Activated CD8-positive, alpha-beta memory T cell treated with anti-CD3 and anti-CD28 coated beads for 36 hours (primary cell): ENCODE data around the gene SP3. TPM values are rescaled to one million over a fixed set of nuclear protein-coding genes. Genes with fewer than 3 reads are reported as not detected.
"Not testable (repeated sequence)": the region's sequence is repeated elsewhere in the genome, so short reads cannot be mapped to it uniquely, and the experiment has no call there.

Experiments used
- CTCF ChIA-PET: fragments of 350-600 bp; sonication (Branson Sonifier 250); formaldehyde crosslinking; loops from one replicate; lab custom pipeline; 2021; ENCODE audit warnings: antibody characterized with exemption; lab: Charles Lee
- POLR2A ChIA-PET: fragments of 350-600 bp; sonication (Branson Sonifier 250); formaldehyde crosslinking; loops from one replicate; lab custom pipeline; 2021; ENCODE audit warnings: antibody characterized with exemption; lab: Charles Lee
- total RNA-seq, 2 experiments: library from RNA; stranded (reverse); gene quantifications; one replicate each; pipeline ENCODE4 v1.2.3, GENCODE V29; 2021

SP3 gene
- total RNA-seq, 2 experiments from 2014 or later: 84.8 to 95.5 TPM

DNA sequence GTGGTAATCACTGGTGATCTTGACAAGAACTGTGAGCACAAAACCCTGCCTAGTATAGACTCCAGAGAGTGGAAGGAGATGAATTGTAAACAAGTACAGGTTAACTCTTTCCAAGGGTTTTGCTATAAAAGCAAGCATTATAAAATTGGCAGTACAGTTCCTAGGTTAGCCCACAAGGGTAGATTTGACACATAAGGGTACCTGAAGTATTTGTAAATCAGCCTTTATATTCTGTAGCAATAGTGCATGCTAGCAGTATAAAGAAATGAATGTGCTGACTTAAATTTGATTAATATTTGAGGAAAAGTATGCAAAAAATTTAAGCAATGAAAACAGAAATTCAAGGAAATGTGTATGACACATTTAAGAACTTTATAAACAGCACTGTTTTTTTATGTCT, 42.4 kb downstream of the SP3 start:
- POLR2A ChIA-PET: no interaction called here
- CTCF ChIA-PET: no interaction called here

- POLR2A ChIA-PET: no interaction called here
- CTCF ChIA-PET: no interaction called here
Measured at GRCh38 chr2:173922068-173922467, 43.1 kb downstream of the SP3 start.

GRCh38 chr2:173914055-173914927, 50.9 kb downstream of the SP3 start:
- ChIA-PET POLR2A (no interaction called here), CTCF (no interaction called here)

DNA sequence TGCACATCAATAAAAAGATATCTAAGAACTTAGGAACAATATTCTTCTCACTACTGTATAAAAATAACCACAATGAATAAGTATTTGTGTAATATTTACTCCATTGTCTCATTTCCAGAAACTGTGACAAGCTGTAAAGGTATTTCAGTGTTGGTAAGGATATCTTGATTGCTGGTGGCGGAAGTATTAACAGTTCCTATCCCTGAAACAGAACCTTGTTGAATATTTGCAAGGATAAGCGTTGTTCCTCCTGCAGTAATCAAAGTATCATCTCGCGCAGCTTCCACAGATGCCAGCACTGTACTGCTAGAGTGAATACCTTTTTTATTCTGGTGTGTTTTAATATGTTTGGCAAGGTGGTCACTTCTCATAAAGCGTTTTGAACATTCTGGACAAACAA, 55.3 kb downstream of the SP3 start:
- POLR2A ChIA-PET: no interaction called here

GRCh38 chr2:173906626-173907025, 58.5 kb downstream of the SP3 start:
- CTCF ChIA-PET: no interaction called here

More for the DNA sequence above, 55.3 kb downstream of the SP3 start:
- CTCF ChIA-PET: no interaction called here

DNA sequence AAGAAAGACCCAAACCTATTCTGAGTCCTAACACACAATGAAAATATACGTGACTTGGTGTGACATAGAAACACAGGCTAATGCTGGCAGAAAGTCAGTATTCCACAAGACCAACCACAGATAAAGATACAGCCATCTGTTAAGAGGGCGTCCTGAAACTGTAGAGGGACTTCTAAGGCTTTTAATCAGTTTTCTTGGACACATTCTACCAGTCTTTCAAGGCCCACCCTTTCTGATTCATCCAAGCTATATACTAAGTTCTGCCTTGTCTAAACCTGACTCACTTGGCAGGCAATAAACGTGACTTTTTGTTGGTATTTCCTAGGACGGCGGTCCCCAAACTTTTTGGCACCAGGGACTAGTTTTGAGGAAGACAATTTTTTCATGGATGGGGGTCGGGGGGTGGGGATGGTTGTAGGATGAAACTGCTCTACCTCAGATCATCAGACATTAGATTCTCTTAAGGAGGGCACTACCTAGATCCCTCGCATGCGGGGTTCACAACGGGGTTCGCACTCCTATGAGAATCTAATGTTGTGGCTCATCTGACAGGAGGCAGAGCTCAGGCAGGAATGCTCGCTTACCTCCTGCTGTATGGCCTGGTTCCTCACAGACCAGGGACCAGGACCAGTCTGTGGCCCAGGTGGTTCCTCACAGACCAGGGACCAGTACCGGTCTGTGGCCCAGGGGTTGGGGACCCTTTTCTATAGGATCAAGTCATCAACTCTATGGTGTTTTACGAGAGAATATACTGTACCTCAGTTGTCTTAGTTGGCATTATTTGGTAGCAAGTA, 61.4 kb downstream of the SP3 start:
- POLR2A ChIA-PET: no interaction called here
- CTCF ChIA-PET: no interaction called here

More at GRCh38 chr2:173906626-173907025, 58.5 kb downstream of the SP3 start:
- POLR2A ChIA-PET: no interaction called here

GRCh38 chr2:173898996-173899395, 66.2 kb downstream of the SP3 start:
- POLR2A ChIA-PET: no interaction called here
- CTCF ChIA-PET: no interaction called here

DNA sequence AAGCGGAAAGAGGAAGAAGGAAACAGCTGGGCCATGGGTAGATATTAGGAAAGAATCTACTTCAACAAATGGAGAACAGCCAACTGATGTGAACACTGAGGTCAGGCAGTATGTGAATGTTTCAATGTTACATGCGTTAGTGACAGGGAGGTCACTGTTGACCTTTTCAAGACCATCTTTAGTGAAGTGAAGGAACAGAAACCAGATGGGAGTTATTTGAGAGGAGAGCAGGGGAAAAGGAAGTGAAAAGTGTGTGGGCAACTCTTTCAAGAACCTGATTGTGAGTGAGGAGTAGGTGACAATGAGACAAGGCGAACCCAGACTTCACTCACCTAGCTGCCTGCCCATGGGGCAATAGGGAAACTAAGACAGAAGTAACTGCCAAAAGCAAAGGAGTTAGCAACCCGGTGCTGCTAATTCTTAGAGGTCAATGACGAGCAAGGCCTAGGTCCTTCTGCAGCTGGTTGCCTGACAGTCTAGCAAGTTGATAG, 67.0 kb downstream of the SP3 start:
- ChIA-PET CTCF (no interaction called here), POLR2A (no interaction called here)

GRCh38 chr2:173896755-173897154, 68.4 kb downstream of the SP3 start:
- CTCF ChIA-PET: no interaction called here
- POLR2A ChIA-PET: no interaction called here

DNA sequence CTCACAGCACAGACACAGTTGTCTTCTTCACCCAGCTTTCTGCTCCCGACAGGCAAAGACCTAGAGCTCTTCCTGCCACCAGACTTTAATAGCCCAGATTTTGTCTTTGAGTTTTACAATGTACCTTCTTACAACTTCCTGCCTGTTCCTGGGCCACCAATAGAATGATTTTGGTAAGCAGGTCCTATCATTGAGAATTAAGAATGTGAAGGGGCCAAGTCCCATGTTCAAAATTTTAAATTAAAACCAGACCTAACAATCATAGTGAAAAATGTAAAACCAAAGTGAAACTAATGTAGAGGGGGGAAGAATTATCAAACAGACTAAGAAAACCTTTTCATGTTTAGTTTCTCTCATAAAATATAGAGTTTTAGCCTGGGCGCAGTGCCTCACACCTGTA, 72.8 kb downstream of the SP3 start:
- ChIA-PET POLR2A (no interaction called here), CTCF (no interaction called here)

GRCh38 chr2:173891315-173892037, 73.7 kb downstream of the SP3 start:
- CTCF ChIA-PET: no interaction called here
- POLR2A ChIA-PET: no interaction called here

- POLR2A ChIA-PET, CTCF ChIA-PET: not testable (repeated sequence)
Measured at GRCh38 chr2:173889464-173889863, 75.7 kb downstream of the SP3 start.

DNA sequence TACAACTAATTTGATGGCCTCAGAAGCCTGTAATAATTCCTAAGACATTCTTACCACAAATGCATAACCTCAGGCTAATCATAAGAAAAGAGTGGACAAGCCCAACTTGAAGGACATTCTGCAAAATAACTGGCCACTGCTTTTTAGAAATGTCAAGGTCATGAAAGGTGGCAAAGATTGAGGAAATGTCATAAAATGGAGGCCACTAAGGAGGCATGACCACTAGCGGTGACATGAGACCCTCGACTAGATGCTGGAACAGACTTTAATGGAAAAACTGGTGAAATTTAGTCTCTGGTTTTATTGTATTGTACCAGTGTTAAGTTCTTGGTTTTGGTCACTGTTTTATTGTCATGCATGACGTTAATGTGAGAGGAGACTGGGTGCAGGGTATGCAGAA, 78.6 kb downstream of the SP3 start:
- POLR2A ChIA-PET: no interaction called here
- CTCF ChIA-PET: no interaction called here

DNA sequence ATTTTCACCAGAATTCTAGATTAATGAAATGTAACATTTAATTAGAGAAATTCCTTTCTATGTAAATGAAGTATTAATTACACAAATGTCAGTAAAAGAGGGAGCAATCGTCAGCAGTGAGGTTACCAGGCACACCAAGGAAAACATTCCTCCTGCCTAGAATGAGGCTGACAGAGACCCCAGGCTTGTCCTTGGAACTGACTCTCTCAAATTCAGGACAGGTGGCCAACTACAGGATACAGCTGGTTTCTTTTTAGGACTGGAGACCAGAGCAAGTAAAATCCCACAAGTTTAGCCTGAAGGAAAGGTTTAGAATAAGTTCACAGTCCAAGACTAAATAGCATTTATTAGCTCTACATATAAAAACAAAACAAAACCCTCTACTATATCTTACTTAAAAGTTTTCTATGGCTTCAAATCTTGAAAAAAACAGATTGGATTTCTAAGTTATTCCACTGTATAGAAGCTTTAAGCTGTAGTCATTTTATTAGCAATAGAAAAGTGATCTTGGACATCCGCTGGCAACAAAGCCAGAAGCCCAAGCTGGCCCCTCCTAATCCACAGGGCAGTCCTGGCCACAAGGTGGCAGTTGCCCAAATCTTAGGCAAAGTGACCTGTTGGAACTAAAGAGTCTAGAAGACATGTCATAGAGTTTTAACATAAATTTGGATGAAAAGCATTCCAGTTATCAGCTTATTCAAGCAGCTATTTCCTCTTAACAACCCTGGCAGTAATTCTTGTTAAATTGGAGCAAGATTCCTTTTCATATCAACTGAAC, 81.0 kb downstream of the SP3 start:
- ChIA-PET CTCF (no interaction called here), POLR2A (no interaction called here)

GRCh38 chr2:173881886-173882285, 83.3 kb downstream of the SP3 start:
- ChIA-PET POLR2A (no interaction called here), CTCF (no interaction called here)

- ChIA-PET POLR2A (no interaction called here), CTCF (no interaction called here)
Measured at GRCh38 chr2:173881461-173881860, 83.7 kb downstream of the SP3 start.

DNA sequence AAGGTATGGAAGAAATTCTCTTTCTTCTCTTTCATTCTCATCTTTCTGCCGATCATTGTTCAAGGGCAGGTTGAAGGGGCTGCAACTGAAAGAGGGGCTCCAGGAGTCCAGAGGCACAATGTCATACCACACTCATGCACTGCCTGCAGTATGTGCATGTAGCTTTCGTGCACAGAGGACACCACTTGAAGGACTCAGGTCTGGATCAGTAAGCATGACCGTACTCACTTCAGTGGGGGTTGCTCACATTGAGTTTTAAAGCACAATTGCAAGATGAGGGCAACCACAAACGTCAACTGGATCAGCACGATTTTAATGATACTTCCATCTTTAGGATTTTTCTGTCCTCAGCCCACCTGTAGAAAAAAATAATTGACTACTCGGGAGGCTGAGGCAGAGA, 84.6 kb downstream of the SP3 start:
- POLR2A ChIA-PET: no interaction called here
- CTCF ChIA-PET: no interaction called here

DNA sequence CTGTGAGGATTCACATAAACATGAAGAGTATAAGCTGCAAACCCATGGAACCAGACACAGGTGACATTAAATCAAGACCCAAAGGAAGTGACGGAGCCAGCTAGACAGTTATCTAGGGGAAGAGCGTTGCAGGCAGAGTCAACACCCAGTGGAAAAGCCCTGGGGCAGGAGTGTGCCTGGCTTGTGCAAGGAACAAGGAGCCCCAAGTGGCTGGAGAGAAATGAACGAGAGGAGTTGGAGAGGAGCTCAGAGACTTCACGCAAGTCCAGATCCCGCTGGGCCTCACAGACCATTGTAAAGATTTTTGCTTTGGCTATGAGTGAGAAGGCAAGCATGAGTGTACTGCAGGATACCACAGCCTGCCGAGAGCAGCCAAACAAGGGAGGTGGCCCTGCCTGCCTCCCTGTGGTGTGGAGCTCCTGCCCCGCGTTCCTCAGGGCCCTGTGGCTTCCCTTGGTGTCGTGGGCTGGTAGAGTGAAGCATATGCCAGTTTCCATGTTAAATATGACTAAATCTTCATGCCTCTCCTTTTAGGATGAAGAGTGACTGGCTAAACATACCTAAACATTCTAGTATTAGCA, 88.2 kb downstream of the SP3 start:
- POLR2A ChIA-PET: no interaction called here
- CTCF ChIA-PET: no interaction called here

DNA sequence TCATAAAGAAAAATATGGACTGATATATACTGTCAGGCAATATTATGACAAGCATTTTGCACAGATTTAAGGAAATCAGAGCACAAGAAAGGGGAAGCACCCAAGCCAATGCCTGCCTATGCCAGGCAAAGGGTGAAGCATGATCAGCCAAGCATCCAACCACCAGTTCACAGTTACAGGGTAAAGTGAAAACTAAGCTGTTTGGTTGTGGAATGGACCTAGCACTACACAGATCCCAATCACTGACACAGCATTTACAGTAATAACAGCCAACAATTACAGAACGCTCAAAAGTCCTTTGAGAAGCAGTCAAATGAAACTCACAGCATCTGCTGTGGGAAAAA, 90.3 kb downstream of the SP3 start:
- ChIA-PET CTCF (no interaction called here), POLR2A (no interaction called here)
